DOHH2 (cell line): Measurements from ENCODE around the gene HACD3.

Experiments
- H3F3A ChIP-seq: fragments of 200-600 bp; sonication (generic), shearing (Covaris generic); 2 replicates; pipeline ENCODE4 v1.6.0; 2016; ENCODE audit warnings: antibody characterized with exemption, mild to moderate bottlenecking; ENCODE audit not compliant: control insufficient read depth, insufficient read depth
- H3K27ac ChIP-seq: fragments of 200-600 bp; sonication (generic); 2 replicates; pipeline ENCODE4 v1.5.1; 2014; ENCODE audit warnings: low read depth, mild to moderate bottlenecking, low read length, moderate library complexity
- H3K27me3 ChIP-seq: fragments of 200-600 bp; sonication (generic); 2 replicates; pipeline ENCODE4 v1.6.1; 2014; ENCODE audit warnings: mild to moderate bottlenecking, low read length, mixed read lengths; ENCODE audit not compliant: control insufficient read depth
- H3K36me3 ChIP-seq: fragments of 200-600 bp; sonication (generic); 2 replicates; pipeline ENCODE4 v1.6.1; 2014; ENCODE audit warnings: mild to moderate bottlenecking, low read length, moderate library complexity, mixed read lengths; ENCODE audit not compliant: control insufficient read depth
- H3K4me1 ChIP-seq: fragments of 200-600 bp; sonication (generic); 2 replicates; pipeline ENCODE4 v1.6.1; 2014; ENCODE audit warnings: mild to moderate bottlenecking, low read length, mixed read lengths; ENCODE audit not compliant: control insufficient read depth
- H3K4me2 ChIP-seq: fragments of 200-600 bp; sonication (generic); 2 replicates; pipeline ENCODE4 v1.6.0; 2014; ENCODE audit warnings: mild to moderate bottlenecking, low read length, moderate library complexity
- H3K4me3 ChIP-seq: fragments of 200-600 bp; sonication (generic); 2 replicates; pipeline ENCODE4 v1.5.1; 2014; ENCODE audit warnings: mild to moderate bottlenecking, low read length, mixed read lengths
- H3K79me2 ChIP-seq: fragments of 200-600 bp; sonication (generic); 2 replicates; pipeline ENCODE4 v1.6.1; 2014; ENCODE audit warnings: mild to moderate bottlenecking, low read length, mixed read lengths; ENCODE audit not compliant: control insufficient read depth
- H3K9me2 ChIP-seq: fragments of 200-600 bp; sonication (generic); replicated peaks from 2 replicates; pipeline ENCODE4 v1.6.1; 2014; ENCODE audit warnings: mild to moderate bottlenecking, low read length, mixed read lengths; ENCODE audit not compliant: control insufficient read depth
- H3K9me3 ChIP-seq: fragments of 200-600 bp; sonication (generic); 2 replicates; pipeline ENCODE4 v1.6.1; 2014; ENCODE audit warnings: antibody characterized with exemption, low read length, mixed read lengths; ENCODE audit not compliant: control insufficient read depth, insufficient read depth
- H4K20me1 ChIP-seq: fragments of 200-600 bp; sonication (generic); 2 replicates; pipeline ENCODE4 v1.6.0; 2014; ENCODE audit warnings: low read depth, mild to moderate bottlenecking, antibody characterized with exemption, low read length, moderate library complexity; ENCODE audit not compliant: control insufficient read depth, insufficient read depth
- EZH2phosphoT487 ChIP-seq: fragments of 200-600 bp; sonication (generic); IDR thresholded peaks from 2 replicates; pipeline ENCODE4 v1.6.1; 2017; ENCODE audit warnings: borderline replicate concordance, mild to moderate bottlenecking, antibody characterized with exemption, low read length, moderate library complexity, mixed read lengths
- TF ChIP-seq, protein P1 (sequence below): fragments of 200-600 bp; sonication (generic); IDR thresholded peaks from one replicate; pipeline ENCODE4 v1.5.1; 2014; ENCODE audit warnings: antibody characterized with exemption, mild to moderate bottlenecking, low read depth, low read length; ENCODE audit not compliant: poor library complexity, severe bottlenecking

HACD3 gene

DNA sequence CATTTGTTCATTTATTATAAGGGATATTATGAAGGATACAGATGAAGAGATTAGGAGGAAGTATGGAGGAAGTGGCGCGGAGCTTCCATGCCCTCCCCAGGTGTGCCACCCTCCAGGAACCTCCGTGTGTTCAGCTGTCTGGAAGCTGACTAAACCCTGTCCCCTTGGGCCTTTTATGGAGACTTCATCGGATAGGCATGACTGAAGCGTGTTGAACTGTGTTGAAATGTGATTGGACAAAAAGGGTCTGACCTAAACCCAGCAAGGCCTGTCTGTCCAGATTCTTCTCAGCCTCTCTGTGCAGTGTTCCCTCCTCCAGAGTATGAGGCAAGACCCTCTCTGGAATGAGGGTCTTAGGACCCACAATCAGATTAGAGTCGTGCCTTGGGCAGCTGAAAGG is 31.7 kb downstream of the HACD3 start:
- Histone ChIP-seq H3K27me3 (no peaks in the 10 kb centered on the region), H3K9me3 (no peaks in the 10 kb centered on the region), H3K36me3 (peaks cover 82% of the 10 kb centered on the region), H3K79me2 (no peaks in the 10 kb centered on the region), H4K20me1 (no peaks in the 10 kb centered on the region), H3F3A (no peaks in the 10 kb centered on the region), H3K4me1 (no peaks in the 10 kb centered on the region), H3K9me2 (no peaks in the 10 kb centered on the region), H3K4me2 (no peak overlapping the region), H3K4me3 (no peak overlapping the region), H3K27ac (no peak overlapping the region)
- no peak for TF ChIP-seq EZH2phosphoT487
- TF ChIP-seq, protein P1, sequence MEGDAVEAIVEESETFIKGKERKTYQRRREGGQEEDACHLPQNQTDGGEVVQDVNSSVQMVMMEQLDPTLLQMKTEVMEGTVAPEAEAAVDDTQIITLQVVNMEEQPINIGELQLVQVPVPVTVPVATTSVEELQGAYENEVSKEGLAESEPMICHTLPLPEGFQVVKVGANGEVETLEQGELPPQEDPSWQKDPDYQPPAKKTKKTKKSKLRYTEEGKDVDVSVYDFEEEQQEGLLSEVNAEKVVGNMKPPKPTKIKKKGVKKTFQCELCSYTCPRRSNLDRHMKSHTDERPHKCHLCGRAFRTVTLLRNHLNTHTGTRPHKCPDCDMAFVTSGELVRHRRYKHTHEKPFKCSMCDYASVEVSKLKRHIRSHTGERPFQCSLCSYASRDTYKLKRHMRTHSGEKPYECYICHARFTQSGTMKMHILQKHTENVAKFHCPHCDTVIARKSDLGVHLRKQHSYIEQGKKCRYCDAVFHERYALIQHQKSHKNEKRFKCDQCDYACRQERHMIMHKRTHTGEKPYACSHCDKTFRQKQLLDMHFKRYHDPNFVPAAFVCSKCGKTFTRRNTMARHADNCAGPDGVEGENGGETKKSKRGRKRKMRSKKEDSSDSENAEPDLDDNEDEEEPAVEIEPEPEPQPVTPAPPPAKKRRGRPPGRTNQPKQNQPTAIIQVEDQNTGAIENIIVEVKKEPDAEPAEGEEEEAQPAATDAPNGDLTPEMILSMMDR: no peak

DNA sequence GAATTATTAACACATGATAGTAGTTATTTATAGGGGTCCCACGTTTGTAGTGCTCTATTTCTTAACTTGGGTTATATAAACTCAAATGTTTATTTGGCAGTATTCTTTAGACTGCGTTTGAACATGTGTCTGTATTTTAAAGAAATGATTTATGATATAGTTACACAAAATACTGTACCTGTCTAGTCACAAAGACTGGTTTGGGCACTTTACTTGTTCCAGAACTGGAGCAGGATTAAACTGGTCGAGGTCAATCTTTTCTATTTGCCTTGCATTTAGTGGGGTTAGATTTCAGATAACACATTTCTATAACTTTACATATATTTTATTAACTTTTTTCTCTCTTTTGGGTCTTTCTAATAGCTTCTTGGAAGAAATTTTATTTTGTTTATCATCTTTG is 39.5 kb downstream of the HACD3 start:
- no peaks in the 10 kb centered on the region for H3K9me2 ChIP-seq
- H3K4me1 ChIP-seq: no peaks in the 10 kb centered on the region
- H3K4me2 ChIP-seq: no peak overlapping the region
- H3K27me3 ChIP-seq: no peaks in the 10 kb centered on the region
- H3K4me3 ChIP-seq: no peak overlapping the region
- no peak for TF ChIP-seq EZH2phosphoT487
- TF ChIP-seq, protein P1: no peak
- no peak overlapping the region for H3K27ac ChIP-seq
- peaks cover 2% of the 10 kb centered on the region; the same call in 1 of the 2 replicates for H3F3A ChIP-seq
- H3K79me2 ChIP-seq: no peaks in the 10 kb centered on the region
- H3K9me3 ChIP-seq: no peaks in the 10 kb centered on the region
- H4K20me1 ChIP-seq: no peaks in the 10 kb centered on the region
- peaks cover 68% of the 10 kb centered on the region for H3K36me3 ChIP-seq

DNA sequence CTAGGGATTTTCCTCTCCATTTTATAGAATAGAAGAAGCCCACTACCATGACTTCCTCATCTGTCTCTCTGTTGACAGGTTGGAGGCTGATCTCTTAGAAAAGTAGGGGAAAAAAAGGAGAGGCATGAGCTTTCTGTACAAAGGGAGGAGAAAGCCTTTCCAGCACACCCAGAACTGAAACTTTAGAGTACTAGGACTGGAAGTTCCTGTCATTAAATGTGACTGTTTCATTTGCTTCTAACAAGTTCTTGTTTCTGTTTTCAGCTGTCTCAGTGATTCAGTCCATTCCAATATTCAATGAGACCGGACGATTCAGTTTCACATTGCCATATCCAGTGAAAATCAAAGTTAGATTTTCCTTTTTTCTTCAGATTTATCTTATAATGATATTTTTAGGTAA is 41.7 kb downstream of the HACD3 start:
- H3F3A ChIP-seq: peaks cover 3% of the 10 kb centered on the region; the same call in 1 of the 2 replicates
- no peak overlapping the region for H3K27ac ChIP-seq
- peaks cover 62% of the 10 kb centered on the region for H3K36me3 ChIP-seq
- no peaks in the 10 kb centered on the region for H4K20me1 ChIP-seq
- H3K4me2 ChIP-seq: no peak overlapping the region
- H3K9me2 ChIP-seq: no peaks in the 10 kb centered on the region
- H3K9me3 ChIP-seq: no peaks in the 10 kb centered on the region
- no peaks in the 10 kb centered on the region for H3K27me3 ChIP-seq
- TF ChIP-seq, protein P1: no peak
- no peak for TF ChIP-seq EZH2phosphoT487
- H3K79me2 ChIP-seq: no peaks in the 10 kb centered on the region
- no peak overlapping the region for H3K4me3 ChIP-seq
- H3K4me1 ChIP-seq: peaks cover 2% of the 10 kb centered on the region
